SKM-1 (cell line): Measurements from ENCODE around the gene REN.

Experiments
- DNase-seq: peaks from one replicate; lab custom pipeline; 2025; ENCODE audit not compliant: unreplicated experiment; lab: John Stamatoyannopoulos, UW

REN gene

GRCh38 chr1:204134103-204134502 lies 32.0 kb downstream of the REN start:
- DNase-seq: no peak

DNA sequence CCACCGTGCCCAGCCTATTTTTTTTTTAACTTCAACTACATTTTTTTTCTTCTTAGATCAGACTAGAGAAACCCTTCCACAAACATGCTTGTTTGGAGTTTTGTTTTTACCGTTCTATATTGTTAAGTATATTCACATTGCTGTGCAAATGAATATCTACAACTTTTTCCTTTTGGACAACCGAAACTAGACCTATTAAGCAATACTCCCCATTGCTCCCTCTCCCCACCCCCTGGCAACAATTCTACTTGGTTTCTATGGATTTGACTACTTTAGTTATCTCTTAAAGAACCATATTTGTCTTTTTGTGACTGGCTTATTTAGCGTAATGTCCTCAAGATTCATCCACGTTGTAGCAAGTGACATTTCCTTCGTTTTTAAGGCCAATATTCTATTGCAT lies 33.4 kb downstream of the REN start:
- no peak for DNase-seq

GRCh38 chr1:204131978-204132377 lies 34.2 kb downstream of the REN start:
- DNase-seq: no peak

GRCh38 chr1:204130981-204131892 lies 34.9 kb downstream of the REN start:
- DNase-seq: no peak

GRCh38 chr1:204130178-204130577 lies 36.0 kb downstream of the REN start:
- no peak for DNase-seq

GRCh38 chr1:204128964-204129896 lies 36.9 kb downstream of the REN start:
- peak; percentile 79 for DNase-seq

DNA sequence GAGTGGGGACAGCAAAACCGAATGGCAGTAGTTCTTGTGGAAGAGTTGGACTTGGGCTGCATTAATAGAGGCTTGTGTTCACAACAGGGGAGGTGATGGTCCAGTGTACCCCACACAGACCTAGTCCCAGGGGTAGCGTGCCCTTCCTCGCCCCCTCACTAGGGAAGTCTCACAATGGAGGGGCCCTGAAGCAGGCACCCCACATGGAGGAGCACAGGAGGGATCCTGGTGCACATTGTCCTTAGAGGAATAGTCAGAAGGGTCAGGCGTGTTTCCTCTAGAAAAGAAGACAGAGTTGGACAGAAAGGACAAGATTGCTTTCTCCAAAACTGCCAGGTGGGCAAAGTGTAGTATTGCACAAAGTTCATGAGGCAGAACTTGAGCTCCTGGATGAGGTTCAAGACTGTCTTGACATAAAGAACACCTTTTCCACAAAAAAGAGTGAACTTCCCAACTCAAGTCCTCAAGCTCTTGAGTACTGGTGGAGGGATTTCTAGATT lies 37.6 kb downstream of the REN start:
- no peak for DNase-seq

GRCh38 chr1:204127597-204128242 lies 38.4 kb downstream of the REN start:
- peak; percentile 58 for DNase-seq

DNA sequence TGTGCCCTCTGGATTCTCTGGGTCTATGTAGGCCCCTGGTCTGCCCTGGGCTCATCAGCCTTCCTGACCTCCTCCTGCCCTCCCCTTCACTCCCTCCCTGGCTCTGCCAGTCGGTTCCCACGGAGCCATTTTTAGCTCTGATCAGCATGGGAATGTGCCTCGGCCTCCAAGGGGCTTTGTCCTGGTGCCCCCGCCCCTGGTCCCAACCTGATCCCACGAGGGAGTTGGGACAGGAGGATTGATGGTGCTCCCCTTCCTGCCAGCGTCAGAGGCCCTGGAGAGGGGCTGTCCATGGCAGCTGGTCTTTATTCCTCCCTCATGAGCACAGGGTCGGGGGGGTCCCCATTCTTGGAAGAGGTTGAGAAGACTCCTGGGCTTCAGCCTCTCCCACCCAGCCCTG lies 39.2 kb downstream of the REN start:
- no peak for DNase-seq

GRCh38 chr1:204126386-204126785 lies 39.8 kb downstream of the REN start:
- DNase-seq: no peak

GRCh38 chr1:204125759-204126351 lies 40.3 kb downstream of the REN start:
- DNase-seq: no peak

DNA sequence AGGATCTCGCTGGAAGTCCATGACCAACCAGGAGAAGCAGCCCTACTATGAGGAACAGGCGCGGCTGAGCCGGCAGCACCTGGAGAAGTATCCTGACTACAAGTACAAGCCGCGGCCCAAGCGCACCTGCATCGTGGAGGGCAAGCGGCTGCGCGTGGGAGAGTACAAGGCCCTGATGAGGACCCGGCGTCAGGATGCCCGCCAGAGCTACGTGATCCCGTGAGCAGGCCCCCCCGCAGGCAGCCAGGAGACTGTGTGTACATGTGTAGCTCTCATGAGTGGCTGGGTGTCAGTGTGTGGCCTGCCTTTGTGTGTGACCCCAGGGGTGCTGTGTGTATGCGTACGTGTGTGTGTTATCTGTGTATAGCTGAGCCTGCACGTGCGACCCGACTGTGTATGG lies 41.5 kb downstream of the REN start:
- no peak for DNase-seq

GRCh38 chr1:204123376-204123775 lies 42.8 kb downstream of the REN start:
- DNase-seq: no peak

DNA sequence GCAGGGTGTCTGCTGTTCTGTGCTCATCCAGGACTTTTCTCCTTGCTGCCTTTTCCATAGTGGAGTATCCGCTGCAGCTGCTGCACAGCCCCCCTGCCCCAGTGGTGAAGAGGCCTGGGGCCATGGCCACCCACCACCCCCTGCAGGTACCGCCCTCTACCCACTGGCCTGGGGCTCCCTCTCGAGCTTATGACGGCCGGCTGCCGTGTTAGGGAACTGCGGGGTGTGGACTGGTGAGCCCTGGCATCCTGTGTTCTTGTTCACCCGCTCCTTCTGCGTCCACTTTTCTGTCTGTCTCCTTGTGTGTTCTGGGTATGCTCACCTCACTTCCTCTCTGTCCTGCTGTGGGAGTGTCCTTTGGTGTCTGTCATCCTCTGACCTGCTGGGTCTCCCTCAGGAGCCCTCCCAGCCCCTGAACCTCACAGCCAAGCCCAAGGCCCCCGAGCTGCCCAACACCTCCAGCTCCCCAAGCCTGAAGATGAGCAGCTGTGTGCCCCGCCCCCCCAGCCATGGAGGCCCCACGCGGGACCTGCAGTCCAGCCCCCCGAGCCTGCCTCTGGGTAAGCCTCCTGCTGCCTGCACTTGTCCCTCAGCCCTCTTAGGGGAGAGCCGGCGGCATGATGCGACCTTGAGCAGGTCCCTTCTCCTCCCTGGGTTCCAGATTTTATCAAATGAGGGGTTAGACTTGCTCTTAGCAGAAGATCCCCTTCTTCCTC lies 44.1 kb downstream of the REN start:
- no peak for DNase-seq

- DNase-seq: no peak
These were observed 49.6 kb downstream of the REN start for GRCh38 chr1:204116539-204116938.

- DNase-seq: no peak
These were observed 51.0 kb downstream of the REN start for GRCh38 chr1:204115116-204115515.

GRCh38 chr1:204114606-204115005 lies 51.5 kb downstream of the REN start:
- no peak for DNase-seq

GRCh38 chr1:204113896-204114295 lies 52.2 kb downstream of the REN start:
- DNase-seq: no peak

- DNase-seq: no peak
These were observed 53.0 kb downstream of the REN start for GRCh38 chr1:204112876-204113730.
